HEK293 (cell line): Measurements from ENCODE around the gene TBCE.

ENCODE experiments used
- CTCF ChIA-PET: fragments of 350-600 bp; formaldehyde crosslinking; extraction: SDS; loops from one replicate; lab custom pipeline; 2021; ENCODE audit warnings: antibody characterized with exemption; lab: Yijun Ruan, JAX
- POLR2A ChIA-PET: fragments of 300-600 bp; formaldehyde crosslinking; extraction: SDS; loops from one replicate; lab custom pipeline; 2020; ENCODE audit warnings: antibody characterized with exemption, inconsistent platforms; lab: Yijun Ruan, JAX
- H3K27ac ChIP-seq: fragments of 200-500 bp; sonication (Bioruptor generic); 2 replicates; pipeline ENCODE4 v1.5.1; 2014; ENCODE audit warnings: low read depth, low read length, control low read depth, inconsistent platforms; ENCODE audit errors: extremely low read depth
- H3K36me3 ChIP-seq, 2 experiments: fragments of 200-500 bp in 1 of 2; sonication (Bioruptor generic) in 1 of 2; 1 replicate in 1 of 2; 2 replicates in 1 of 2; pipeline ENCODE4 v1.5.1; 2014 to 2017; ENCODE audit warnings: inconsistent platforms in 2 of 2, low read length in 2 of 2; ENCODE audit not compliant: control insufficient read depth in 2 of 2, insufficient read depth in 1 of 2
- H3K4me1 ChIP-seq: fragments of 200-500 bp; sonication (Bioruptor generic); 2 replicates; pipeline ENCODE4 v1.5.1; 2014; ENCODE audit warnings: mild to moderate bottlenecking, low read length, inconsistent platforms; ENCODE audit not compliant: control insufficient read depth, insufficient read depth
- H3K4me3 ChIP-seq: 2 replicates; pipeline ENCODE4 v1.5.1; 2011; ENCODE audit warnings: low read depth, mild to moderate bottlenecking, control low read depth, low read length, moderate library complexity
- H3K9me3 ChIP-seq: fragments of 200-500 bp; sonication (Bioruptor generic); 2 replicates; pipeline ENCODE4 v1.5.1; 2014; ENCODE audit warnings: low read depth, low read length, inconsistent platforms; ENCODE audit not compliant: control insufficient read depth, insufficient read depth
- OSR2 ChIP-seq: fragments of 450-650 bp; formaldehyde crosslinking; IDR thresholded peaks from 2 replicates; pipeline ENCODE4 v1.5.1; 2016; ENCODE audit warnings: missing biosample characterization, missing genetic modification characterization
- SALL2 ChIP-seq: fragments of 450-650 bp; formaldehyde crosslinking; IDR thresholded peaks from 2 replicates; pipeline ENCODE4 v1.5.0; 2017; ENCODE audit warnings: missing biosample characterization, mild to moderate bottlenecking, missing genetic modification characterization, borderline replicate concordance
- SP7 ChIP-seq: fragments of 450-650 bp; formaldehyde crosslinking; IDR thresholded peaks from 2 replicates; pipeline ENCODE4 v1.5.1; 2016; ENCODE audit warnings: missing biosample characterization, missing genetic modification characterization
- ZBTB11 ChIP-seq: fragments of 450-650 bp; formaldehyde crosslinking; conservative IDR thresholded peaks from 2 replicates; pipeline ENCODE4 v1.5.1; 2016; ENCODE audit warnings: low read depth, missing biosample characterization, missing genetic modification characterization
- ZEB2 ChIP-seq: fragments of 450-650 bp; formaldehyde crosslinking; IDR thresholded peaks from 2 replicates; pipeline ENCODE4 v1.5.1; 2016; ENCODE audit warnings: missing biosample characterization, missing genetic modification characterization
- ZNF10 ChIP-seq: fragments of 450-650 bp; formaldehyde crosslinking; IDR thresholded peaks from 2 replicates; pipeline ENCODE4 v1.5.1; 2017; ENCODE audit warnings: missing biosample characterization, missing genetic modification characterization
- ZNF121 ChIP-seq: fragments of 450-650 bp; formaldehyde crosslinking; IDR thresholded peaks from 2 replicates; pipeline ENCODE4 v1.5.1; 2016; ENCODE audit warnings: missing biosample characterization, missing genetic modification characterization
- ZNF133 ChIP-seq: fragments of 450-650 bp; formaldehyde crosslinking; IDR thresholded peaks from 2 replicates; pipeline ENCODE4 v1.5.1; 2016; ENCODE audit warnings: missing biosample characterization, missing genetic modification characterization
- ZNF174 ChIP-seq: fragments of 450-650 bp; formaldehyde crosslinking; IDR thresholded peaks from 2 replicates; pipeline ENCODE4 v1.5.0; 2017; ENCODE audit warnings: missing biosample characterization, mild to moderate bottlenecking, missing genetic modification characterization
- ZNF175 ChIP-seq: fragments of 450-650 bp; formaldehyde crosslinking; IDR thresholded peaks from 2 replicates; pipeline ENCODE4 v1.5.1; 2016; ENCODE audit warnings: missing biosample characterization, missing genetic modification characterization
- ZNF211 ChIP-seq: fragments of 450-650 bp; formaldehyde crosslinking; IDR thresholded peaks from 2 replicates; pipeline ENCODE4 v1.5.1; 2016; ENCODE audit warnings: low read depth, missing biosample characterization, missing genetic modification characterization
- ZNF221 ChIP-seq: fragments of 450-650 bp; formaldehyde crosslinking; IDR thresholded peaks from 2 replicates; pipeline ENCODE4 v1.5.1; 2017; ENCODE audit warnings: missing biosample characterization, missing genetic modification characterization, borderline replicate concordance
- ZNF266 ChIP-seq: fragments of 450-650 bp; formaldehyde crosslinking; IDR thresholded peaks from 2 replicates; pipeline ENCODE4 v1.5.1; 2016; ENCODE audit warnings: missing biosample characterization, missing genetic modification characterization, low read depth
- ZNF292 ChIP-seq: fragments of 450-650 bp; formaldehyde crosslinking; IDR thresholded peaks from 2 replicates; pipeline ENCODE4 v1.5.1; 2016; ENCODE audit warnings: low read depth, missing biosample characterization, missing genetic modification characterization, borderline replicate concordance
- ZNF341 ChIP-seq: fragments of 450-650 bp; formaldehyde crosslinking; IDR thresholded peaks from 2 replicates; pipeline ENCODE4; 2016; ENCODE audit warnings: low read depth, missing biosample characterization, missing genetic modification characterization
- ZNF350 ChIP-seq: fragments of 450-650 bp; formaldehyde crosslinking; IDR thresholded peaks from 2 replicates; pipeline ENCODE4 v1.5.0; 2017; ENCODE audit warnings: missing biosample characterization, mild to moderate bottlenecking, missing genetic modification characterization
- ZNF433 ChIP-seq: fragments of 450-650 bp; formaldehyde crosslinking; IDR thresholded peaks from 2 replicates; pipeline ENCODE4 v1.5.1; 2016; ENCODE audit warnings: missing biosample characterization, missing genetic modification characterization, low read depth
- ZNF501 ChIP-seq: fragments of 450-650 bp; formaldehyde crosslinking; IDR thresholded peaks from 2 replicates; pipeline ENCODE4 v1.5.1; 2016; ENCODE audit warnings: missing biosample characterization, missing genetic modification characterization
- ZNF530 ChIP-seq: fragments of 450-650 bp; formaldehyde crosslinking; IDR thresholded peaks from 2 replicates; pipeline ENCODE4 v1.5.1; 2016; ENCODE audit warnings: low read depth, missing biosample characterization, missing genetic modification characterization
- ZNF561 ChIP-seq: fragments of 450-650 bp; IDR thresholded peaks from 2 replicates; pipeline ENCODE4 v1.5.1; 2018; ENCODE audit warnings: missing biosample characterization, missing genetic modification characterization, borderline replicate concordance
- ZNF600 ChIP-seq: fragments of 450-650 bp; formaldehyde crosslinking; IDR thresholded peaks from 2 replicates; pipeline ENCODE4 v1.5.1; 2016; ENCODE audit warnings: missing biosample characterization, missing genetic modification characterization
- ZNF664 ChIP-seq: fragments of 450-650 bp; formaldehyde crosslinking; IDR thresholded peaks from 2 replicates; pipeline ENCODE4 v1.5.1; 2016; ENCODE audit warnings: missing biosample characterization, missing genetic modification characterization
- ZNF701 ChIP-seq: fragments of 450-650 bp; formaldehyde crosslinking; IDR thresholded peaks from 2 replicates; pipeline ENCODE4 v1.5.1; 2016; ENCODE audit warnings: missing biosample characterization, missing genetic modification characterization
- ZNF707 ChIP-seq: fragments of 450-650 bp; formaldehyde crosslinking; IDR thresholded peaks from 2 replicates; pipeline ENCODE4 v1.5.1; 2016; ENCODE audit warnings: missing biosample characterization, missing genetic modification characterization
- ZNF843 ChIP-seq: fragments of 450-650 bp; formaldehyde crosslinking; IDR thresholded peaks from 2 replicates; pipeline ENCODE4 v1.5.1; 2016; ENCODE audit warnings: missing biosample characterization, missing genetic modification characterization
- ZSCAN18 ChIP-seq: fragments of 450-650 bp; formaldehyde crosslinking; IDR thresholded peaks from 2 replicates; pipeline ENCODE4 v1.5.1; 2016; ENCODE audit warnings: missing biosample characterization, missing genetic modification characterization
- TF ChIP-seq, protein P1 (sequence below): fragments of 450-650 bp; formaldehyde crosslinking; IDR thresholded peaks from 2 replicates; pipeline ENCODE4 v1.5.1; 2016; ENCODE audit warnings: missing biosample characterization, missing genetic modification characterization
- TF ChIP-seq, protein P2 (sequence below): fragments of 450-650 bp; formaldehyde crosslinking; IDR thresholded peaks from 2 replicates; pipeline ENCODE4 v1.5.1; 2017; ENCODE audit warnings: missing biosample characterization, missing genetic modification characterization
- TF ChIP-seq, protein P3 (sequence below): fragments of 450-650 bp; formaldehyde crosslinking; IDR thresholded peaks from 2 replicates; pipeline ENCODE4 v1.5.1; 2016; ENCODE audit warnings: missing biosample characterization, missing genetic modification characterization

TBCE gene

GRCh38 chr1:235408503-235408960 lies 41.3 kb downstream of the TBCE start (continued):
- TF ChIP-seq ZSCAN18 (tag by site-specific recombination), result no peak
- peak; percentile 54; the same call in 1 of the 2 replicates for TF ChIP-seq ZNF600 (tag by site-specific recombination)
- TF ChIP-seq ZNF10, result peak; percentile 91
- TF ChIP-seq, protein P1, sequence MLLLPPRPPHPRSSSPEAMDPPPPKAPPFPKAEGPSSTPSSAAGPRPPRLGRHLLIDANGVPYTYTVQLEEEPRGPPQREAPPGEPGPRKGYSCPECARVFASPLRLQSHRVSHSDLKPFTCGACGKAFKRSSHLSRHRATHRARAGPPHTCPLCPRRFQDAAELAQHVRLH, result no peak

DNA sequence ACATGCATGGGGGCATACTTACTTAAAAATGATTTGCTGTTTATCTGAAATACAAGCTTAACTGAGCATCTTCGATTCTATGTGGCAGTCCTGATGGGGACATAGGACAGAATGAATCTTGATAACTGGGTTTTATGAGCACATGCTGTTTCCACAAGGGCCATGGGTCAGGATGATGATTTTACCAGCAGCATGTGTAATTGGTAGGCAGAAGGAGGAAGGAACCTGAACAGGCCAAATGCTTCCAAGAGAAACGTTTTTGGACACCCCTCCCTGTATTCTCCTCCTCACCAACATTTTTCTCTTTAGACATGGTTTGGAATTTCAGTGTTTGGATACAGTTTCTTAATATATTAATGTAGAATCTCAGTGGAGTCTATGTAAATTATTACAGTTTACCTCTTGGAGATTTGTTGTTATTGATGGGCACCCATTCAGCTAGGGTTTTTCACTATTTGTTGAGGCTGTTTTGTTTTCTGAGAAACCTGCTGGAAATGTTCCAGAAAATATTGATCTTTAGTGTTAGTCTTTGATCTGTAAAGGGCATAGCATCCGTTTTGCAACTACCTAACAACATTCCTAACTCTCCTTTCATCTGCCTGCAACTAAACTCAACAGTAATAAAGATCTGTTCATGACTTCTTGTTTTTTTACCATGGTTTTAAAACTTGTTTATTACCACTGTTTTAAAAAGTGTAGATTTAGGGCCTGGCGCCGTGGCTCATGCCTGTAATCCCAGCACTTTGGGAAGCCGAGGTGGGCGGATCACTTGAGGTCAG lies 42.0 kb downstream of the TBCE start:
- Histone ChIP-seq H3K4me1 (peaks cover 25% of the 10 kb centered on the region), H3K9me3 (no peaks in the 10 kb centered on the region), H3K4me3 (no peak overlapping the region), H3K36me3 (peaks cover 0 to under 1% of the 10 kb centered on the region in 2 experiments), H3K27ac (no peak overlapping the region)
- POLR2A ChIA-PET, result interaction anchor here (0.7 to 2.0 kb wide), 4 partner anchors 42 to 95 kb away, joined by 3 to 5 read pairs (median 4); partner anchors contain the start of gene TBCE
- CTCF ChIA-PET, result interaction anchor here (0.7 to 1.4 kb wide), 5 partner anchors 8 to 931 kb away, joined by 4 to 14 read pairs (median 4); partner anchors contain the start of gene GGPS1
- TF ChIP-seq ZNF561 (no peak), ZNF121 (tag by site-specific recombination) (no peak), ZNF701 (tag by site-specific recombination) (no peak), ZNF292 (tag by site-specific recombination) (no peak), ZNF221 (no peak), SP7 (tag by site-specific recombination) (0 out of 2 replicates have a peak, but pooled peaks have one; percentile 11), ZNF530 (no peak), ZNF350 (tag by site-specific recombination) (no peak), ZNF664 (no peak), ZNF341 (tag by site-specific recombination) (no peak), ZNF174 (tag by site-specific recombination) (no peak), ZNF133 (tag by site-specific recombination) (no peak), ZEB2 (tag by site-specific recombination) (0 out of 2 replicates have a peak, but pooled peaks have one; percentile 18), ZNF707 (tag by site-specific recombination) (no peak), ZNF211 (tag by site-specific recombination) (no peak), ZNF843 (tag by site-specific recombination) (no peak), ZNF433 (tag by site-specific recombination) (no peak), SALL2 (tag by site-specific recombination) (no peak), ZNF266 (tag by site-specific recombination) (no peak), ZBTB11 (tag by site-specific recombination) (no peak), OSR2 (tag by site-specific recombination) (0 out of 2 replicates have a peak, but pooled peaks have one; percentile 7), ZNF501 (tag by site-specific recombination) (no peak), ZNF175 (tag by site-specific recombination) (no peak)
- TF ChIP-seq, protein P2, sequence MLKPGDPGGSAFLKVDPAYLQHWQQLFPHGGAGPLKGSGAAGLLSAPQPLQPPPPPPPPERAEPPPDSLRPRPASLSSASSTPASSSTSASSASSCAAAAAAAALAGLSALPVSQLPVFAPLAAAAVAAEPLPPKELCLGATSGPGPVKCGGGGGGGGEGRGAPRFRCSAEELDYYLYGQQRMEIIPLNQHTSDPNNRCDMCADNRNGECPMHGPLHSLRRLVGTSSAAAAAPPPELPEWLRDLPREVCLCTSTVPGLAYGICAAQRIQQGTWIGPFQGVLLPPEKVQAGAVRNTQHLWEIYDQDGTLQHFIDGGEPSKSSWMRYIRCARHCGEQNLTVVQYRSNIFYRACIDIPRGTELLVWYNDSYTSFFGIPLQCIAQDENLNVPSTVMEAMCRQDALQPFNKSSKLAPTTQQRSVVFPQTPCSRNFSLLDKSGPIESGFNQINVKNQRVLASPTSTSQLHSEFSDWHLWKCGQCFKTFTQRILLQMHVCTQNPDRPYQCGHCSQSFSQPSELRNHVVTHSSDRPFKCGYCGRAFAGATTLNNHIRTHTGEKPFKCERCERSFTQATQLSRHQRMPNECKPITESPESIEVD, result peak; percentile 69
- TF ChIP-seq, protein P3, sequence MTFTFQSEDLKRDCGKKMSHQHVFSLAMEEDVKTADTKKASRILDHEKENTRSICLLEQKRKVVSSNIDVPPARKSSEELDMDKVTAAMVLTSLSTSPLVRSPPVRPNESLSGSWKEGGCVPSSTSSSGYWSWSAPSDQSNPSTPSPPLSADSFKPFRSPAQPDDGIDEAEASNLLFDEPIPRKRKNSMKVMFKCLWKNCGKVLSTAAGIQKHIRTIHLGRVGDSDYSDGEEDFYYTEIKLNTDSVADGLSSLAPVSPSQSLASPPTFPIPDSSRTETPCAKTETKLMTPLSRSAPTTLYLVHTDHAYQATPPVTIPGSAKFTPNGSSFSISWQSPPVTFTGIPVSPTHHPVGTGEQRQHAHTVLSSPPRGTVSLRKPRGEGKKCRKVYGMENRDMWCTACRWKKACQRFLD (tag by site-specific recombination), result no peak
